Neutrophil (primary cell): Measurements from ENCODE around the gene SPTBN1.

ENCODE experiments used
- H3K27ac ChIP-seq: fragments of 200-600 bp; sonication (generic); 2 replicates; pipeline ENCODE4 v1.5.1; 2016; ENCODE audit warnings: mild to moderate bottlenecking, moderate library complexity
- H3K27me3 ChIP-seq: fragments of 200-600 bp; sonication (generic); 2 replicates; pipeline ENCODE4 v1.6.0; 2016; ENCODE audit warnings: mild to moderate bottlenecking
- H3K36me3 ChIP-seq: fragments of 200-600 bp; sonication (generic); 2 replicates; pipeline ENCODE4 v1.5.1; 2017
- H3K4me1 ChIP-seq, 2 experiments: fragments of 200-600 bp in 1 of 2; sonication (generic) in 1 of 2; 1 replicate in 1 of 2; 2 replicates in 1 of 2; pipeline versions ENCODE4 v1.5.1 to v1.6.1; 2013 to 2016; ENCODE audit warnings: low read depth in 1 of 2, low read length in 1 of 2, mild to moderate bottlenecking in 1 of 2, moderate library complexity in 1 of 2; ENCODE audit not compliant: control insufficient read depth in 1 of 2, insufficient read depth in 1 of 2
- H3K4me3 ChIP-seq, 2 experiments: fragments of 200-600 bp in 1 of 2; sonication (generic) in 1 of 2; 1 replicate in 1 of 2; 2 replicates in 1 of 2; pipeline ENCODE4 v1.5.1; 2013 to 2016; ENCODE audit warnings: low read depth in 1 of 2, low read length in 1 of 2, mild to moderate bottlenecking in 1 of 2, moderate library complexity in 1 of 2
- H3K9me3 ChIP-seq: fragments of 200-600 bp; sonication (generic); 2 replicates; pipeline ENCODE4 v1.5.1; 2016
- TF ChIP-seq, protein P1 (sequence below): fragments of 200-600 bp; sonication (generic); IDR thresholded peaks from 2 replicates; pipeline ENCODE4 v1.5.1; 2016; ENCODE audit warnings: antibody characterized with exemption

Gene SPTBN1

GRCh38 chr2:54570925-54571694 is 115.0 kb downstream of the SPTBN1 start:
- Histone ChIP-seq H3K4me3 (peak overlapping the region in 1 of 2 experiments; percentile 25), H3K27ac (peak overlapping the region; percentile 81)
- TF ChIP-seq, protein P1, sequence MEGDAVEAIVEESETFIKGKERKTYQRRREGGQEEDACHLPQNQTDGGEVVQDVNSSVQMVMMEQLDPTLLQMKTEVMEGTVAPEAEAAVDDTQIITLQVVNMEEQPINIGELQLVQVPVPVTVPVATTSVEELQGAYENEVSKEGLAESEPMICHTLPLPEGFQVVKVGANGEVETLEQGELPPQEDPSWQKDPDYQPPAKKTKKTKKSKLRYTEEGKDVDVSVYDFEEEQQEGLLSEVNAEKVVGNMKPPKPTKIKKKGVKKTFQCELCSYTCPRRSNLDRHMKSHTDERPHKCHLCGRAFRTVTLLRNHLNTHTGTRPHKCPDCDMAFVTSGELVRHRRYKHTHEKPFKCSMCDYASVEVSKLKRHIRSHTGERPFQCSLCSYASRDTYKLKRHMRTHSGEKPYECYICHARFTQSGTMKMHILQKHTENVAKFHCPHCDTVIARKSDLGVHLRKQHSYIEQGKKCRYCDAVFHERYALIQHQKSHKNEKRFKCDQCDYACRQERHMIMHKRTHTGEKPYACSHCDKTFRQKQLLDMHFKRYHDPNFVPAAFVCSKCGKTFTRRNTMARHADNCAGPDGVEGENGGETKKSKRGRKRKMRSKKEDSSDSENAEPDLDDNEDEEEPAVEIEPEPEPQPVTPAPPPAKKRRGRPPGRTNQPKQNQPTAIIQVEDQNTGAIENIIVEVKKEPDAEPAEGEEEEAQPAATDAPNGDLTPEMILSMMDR = no peak

DNA sequence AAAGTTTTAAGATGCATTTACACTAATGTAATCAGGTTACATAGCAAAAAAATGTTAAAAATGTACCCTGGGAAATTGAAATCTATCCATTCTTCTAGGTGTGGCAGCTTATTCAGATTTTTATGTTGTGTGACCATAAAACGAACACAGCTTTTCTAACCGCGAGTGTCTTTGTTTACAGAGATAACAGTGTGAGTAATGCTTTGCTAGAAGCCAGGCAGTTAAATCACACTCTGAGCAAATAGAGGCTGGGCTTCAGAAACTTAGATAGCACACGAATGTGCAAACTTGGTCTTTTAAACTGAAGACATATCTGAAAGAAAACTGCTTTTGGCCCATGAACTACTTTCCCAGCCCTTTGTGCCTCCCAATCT is 116.1 kb downstream of the SPTBN1 start:
- peaks cover 90 to 98% of the 10 kb centered on the region in 2 experiments for H3K4me1 ChIP-seq
- TF ChIP-seq, protein P1 = no peak
- H3K36me3 ChIP-seq = no peaks in the 10 kb centered on the region
- peak overlapping the region; percentile 81 for H3K27ac ChIP-seq
- no peak overlapping the region for H3K4me3 ChIP-seq
- no peaks in the 10 kb centered on the region for H3K9me3 ChIP-seq
- H3K27me3 ChIP-seq = no peaks in the 10 kb centered on the region

More at GRCh38 chr2:54570925-54571694, 115.0 kb downstream of the SPTBN1 start:
- Histone ChIP-seq H3K27me3 (no peaks in the 10 kb centered on the region), H3K4me1 (peaks cover 93 to 96% of the 10 kb centered on the region in 2 experiments), H3K9me3 (no peaks in the 10 kb centered on the region), H3K36me3 (no peaks in the 10 kb centered on the region)

- Histone ChIP-seq H3K4me1 (peaks cover 87 to 96% of the 10 kb centered on the region in 2 experiments), H3K36me3 (no peaks in the 10 kb centered on the region), H3K27ac (peak overlapping the region; percentile 81), H3K4me3 (peak overlapping the region in 1 of 2 experiments; percentile 8), H3K9me3 (no peaks in the 10 kb centered on the region), H3K27me3 (no peaks in the 10 kb centered on the region)
- TF ChIP-seq, protein P1 = no peak
Measured at GRCh38 chr2:54572636-54573536, 116.8 kb downstream of the SPTBN1 start.

- TF ChIP-seq, protein P1 = no peak
- H3K4me3 ChIP-seq = no peak overlapping the region
- H3K4me1 ChIP-seq = peaks cover 81 to 90% of the 10 kb centered on the region in 2 experiments
- no peaks in the 10 kb centered on the region for H3K9me3 ChIP-seq
- H3K27ac ChIP-seq = peak overlapping the region; percentile 81
- no peaks in the 10 kb centered on the region for H3K36me3 ChIP-seq
- no peaks in the 10 kb centered on the region for H3K27me3 ChIP-seq
Measured at GRCh38 chr2:54573537-54573919, 117.4 kb downstream of the SPTBN1 start.

GRCh38 chr2:54574107-54574859 is 118.2 kb downstream of the SPTBN1 start:
- Histone ChIP-seq H3K27me3 (no peaks in the 10 kb centered on the region), H3K27ac (peak overlapping the region; percentile 81), H3K4me1 (peaks cover 76 to 88% of the 10 kb centered on the region in 2 experiments), H3K36me3 (no peaks in the 10 kb centered on the region), H3K9me3 (no peaks in the 10 kb centered on the region), H3K4me3 (peak overlapping the region; percentile 10 to 18)
- TF ChIP-seq, protein P1 = no peak
